Activated CD4-positive, alpha-beta T cell treated with anti-CD3 and anti-CD28 coated beads, Interleukin-2, Interleukin-6, amounts not matched to agents 100 ng/mL and 50 ng/mL, durations not matched to agents 16 hours and 8 hours (primary cell): ENCODE data around the gene ABCC6.
"Not testable (repeated sequence)": the region's sequence is repeated elsewhere in the genome, so short reads cannot be mapped to it uniquely, and the experiment has no call there.

ENCODE experiments used
- DNase-seq: peaks from one replicate; pipeline ENCODE4 v3.0.0-alpha.2; 2020

The ABCC6 gene

GRCh38 chr16:16107839-16108238 is 115.5 kb downstream of the ABCC6 start:
- no peak for DNase-seq

GRCh38 chr16:16106466-16106865 is 116.8 kb downstream of the ABCC6 start:
- no peak for DNase-seq

GRCh38 chr16:16105646-16106045 is 117.6 kb downstream of the ABCC6 start:
- DNase-seq = no peak

DNA sequence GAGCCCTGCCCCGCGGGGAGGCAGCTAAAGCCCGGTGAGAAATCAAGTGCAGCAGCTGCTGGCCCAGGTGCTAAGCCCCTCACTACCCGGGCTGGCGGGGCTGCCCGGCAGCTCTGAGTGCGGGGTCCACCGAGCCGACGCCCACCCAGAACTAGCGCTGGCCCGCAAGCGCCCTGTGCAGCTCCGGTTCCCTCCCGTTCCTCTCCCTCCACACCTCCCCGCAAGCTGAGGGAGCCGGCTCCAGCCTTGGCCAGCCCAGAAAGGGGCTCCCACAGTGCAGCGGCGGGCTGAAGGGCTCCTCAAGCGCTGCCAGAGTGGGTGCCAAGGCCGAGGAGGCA is 118.5 kb downstream of the ABCC6 start:
- DNase-seq = not testable (repeated sequence)

GRCh38 chr16:16104132-16104803 is 119.0 kb downstream of the ABCC6 start:
- not testable (repeated sequence) for DNase-seq

- DNase-seq = no peak
Measured at GRCh38 chr16:16102738-16103137, 120.6 kb downstream of the ABCC6 start.

DNA sequence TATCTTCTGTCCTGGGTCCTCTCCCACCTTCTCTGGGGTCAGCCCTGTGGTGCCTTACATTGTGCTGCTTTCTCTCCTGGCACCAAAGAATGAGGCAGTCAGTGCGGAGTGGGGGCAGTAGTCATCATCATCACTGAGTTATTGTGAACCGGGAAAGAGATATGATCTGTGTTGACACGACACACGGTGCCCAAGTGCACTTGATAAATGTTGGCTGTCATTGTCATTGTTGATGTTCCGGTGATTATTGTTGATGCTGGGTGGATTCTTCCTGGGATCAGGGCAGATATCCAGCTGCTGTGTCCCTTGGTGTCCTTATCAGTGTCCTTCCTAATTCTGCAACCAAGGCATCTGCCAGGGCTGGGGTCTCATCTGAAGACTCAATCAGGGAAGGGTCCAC is 121.7 kb downstream of the ABCC6 start:
- no peak for DNase-seq

DNA sequence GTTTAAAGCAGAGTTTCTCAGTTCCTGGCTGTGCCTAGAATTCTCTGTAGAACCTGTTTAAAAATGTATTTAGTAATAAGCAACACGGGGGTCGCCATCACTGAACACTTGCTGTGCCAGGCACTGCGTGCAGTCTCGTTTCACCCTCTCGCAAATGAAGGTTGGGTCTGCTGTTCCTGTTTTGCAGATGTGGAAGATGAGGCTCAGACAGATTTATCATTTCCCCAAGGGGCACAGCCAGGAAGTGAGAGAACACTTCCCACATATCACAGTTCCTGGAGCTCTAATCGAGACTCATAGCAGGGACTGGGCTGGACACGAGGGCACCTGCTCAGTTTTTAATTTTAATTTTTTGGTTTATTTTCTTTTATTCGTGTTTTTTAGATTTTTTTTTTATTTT is 122.7 kb downstream of the ABCC6 start:
- DNase-seq = no peak

GRCh38 chr16:16099320-16099719 is 124.0 kb downstream of the ABCC6 start:
- no peak for DNase-seq
